Retinal pigment epithelial cell (primary cell): ENCODE data around the gene GPR84.

Experiments used
- DNase-seq: peaks from one replicate; pipeline ENCODE4 v3.0.0-alpha.2; 2010; ENCODE audit warnings: low read depth
- H3K4me3 ChIP-seq: 2 replicates; pipeline ENCODE4 v1.5.1; 2011; ENCODE audit warnings: mild to moderate bottlenecking, low read length, control low read depth, moderate library complexity
- TF ChIP-seq, protein P1 (sequence below): conservative IDR thresholded peaks from 2 replicates; pipeline ENCODE4 v1.5.1; 2011; ENCODE audit warnings: low read depth, low read length, control low read depth, inconsistent platforms

GPR84 gene

DNA sequence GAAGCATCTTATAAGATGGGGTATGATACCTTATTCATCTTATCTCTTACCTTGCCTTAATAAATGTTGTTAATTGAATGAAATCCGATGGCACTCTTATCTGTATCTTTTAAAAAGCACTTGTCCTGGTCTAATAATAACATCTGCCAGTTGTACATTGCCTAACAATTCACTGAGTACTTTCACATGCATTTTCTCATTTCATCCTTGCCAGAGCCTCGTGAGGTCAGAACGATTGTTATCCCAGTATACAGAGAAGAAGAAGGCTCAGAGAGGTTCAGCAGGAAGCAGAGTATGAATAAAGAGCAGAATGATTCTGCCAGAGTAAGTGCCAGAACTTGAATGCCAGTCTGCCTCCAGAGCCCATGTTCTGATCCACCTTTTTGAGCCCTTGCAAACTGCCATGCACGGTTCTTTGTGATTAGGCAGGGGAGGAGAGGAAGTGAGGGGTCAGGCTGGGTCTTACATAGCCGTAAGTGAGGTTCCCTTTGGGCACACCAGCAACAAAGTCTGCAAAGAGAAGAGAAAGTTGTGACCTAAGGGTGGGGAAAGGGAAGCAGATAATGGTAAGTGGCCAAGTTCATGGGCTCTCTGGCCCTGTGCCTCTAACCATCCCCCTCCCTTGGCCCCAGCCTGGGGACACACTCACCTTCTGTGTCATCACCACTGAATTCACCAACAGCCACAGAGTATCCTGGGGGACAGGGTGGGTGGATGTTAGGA, 43.1 kb upstream of the GPR84 start:
- H3K4me3 ChIP-seq, result no peak overlapping the region
- TF ChIP-seq, protein P1, sequence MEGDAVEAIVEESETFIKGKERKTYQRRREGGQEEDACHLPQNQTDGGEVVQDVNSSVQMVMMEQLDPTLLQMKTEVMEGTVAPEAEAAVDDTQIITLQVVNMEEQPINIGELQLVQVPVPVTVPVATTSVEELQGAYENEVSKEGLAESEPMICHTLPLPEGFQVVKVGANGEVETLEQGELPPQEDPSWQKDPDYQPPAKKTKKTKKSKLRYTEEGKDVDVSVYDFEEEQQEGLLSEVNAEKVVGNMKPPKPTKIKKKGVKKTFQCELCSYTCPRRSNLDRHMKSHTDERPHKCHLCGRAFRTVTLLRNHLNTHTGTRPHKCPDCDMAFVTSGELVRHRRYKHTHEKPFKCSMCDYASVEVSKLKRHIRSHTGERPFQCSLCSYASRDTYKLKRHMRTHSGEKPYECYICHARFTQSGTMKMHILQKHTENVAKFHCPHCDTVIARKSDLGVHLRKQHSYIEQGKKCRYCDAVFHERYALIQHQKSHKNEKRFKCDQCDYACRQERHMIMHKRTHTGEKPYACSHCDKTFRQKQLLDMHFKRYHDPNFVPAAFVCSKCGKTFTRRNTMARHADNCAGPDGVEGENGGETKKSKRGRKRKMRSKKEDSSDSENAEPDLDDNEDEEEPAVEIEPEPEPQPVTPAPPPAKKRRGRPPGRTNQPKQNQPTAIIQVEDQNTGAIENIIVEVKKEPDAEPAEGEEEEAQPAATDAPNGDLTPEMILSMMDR, result no peak
- no peak for DNase-seq

DNA sequence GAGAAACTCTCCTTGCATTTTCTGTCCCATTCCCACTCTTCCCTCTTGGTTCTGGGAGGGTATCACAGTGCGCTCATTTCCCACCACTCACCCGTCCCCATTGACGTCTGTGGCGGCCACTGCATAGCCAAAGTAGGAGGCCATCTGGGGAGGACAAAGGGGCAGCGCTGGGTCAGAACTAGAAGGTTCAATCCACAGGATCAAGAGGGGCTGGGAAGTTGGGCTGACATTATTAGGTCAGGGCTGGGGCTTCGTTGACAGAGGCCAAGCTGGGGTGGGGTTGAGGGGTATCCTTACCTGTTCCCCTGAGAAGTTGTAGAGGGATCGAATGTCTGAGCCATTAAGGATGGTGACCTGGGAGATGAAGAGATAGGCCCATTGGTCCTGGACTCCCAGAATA, 41.3 kb upstream of the GPR84 start:
- H3K4me3 ChIP-seq, result no peak overlapping the region
- TF ChIP-seq, protein P1, result no peak
- DNase-seq, result no peak

DNA sequence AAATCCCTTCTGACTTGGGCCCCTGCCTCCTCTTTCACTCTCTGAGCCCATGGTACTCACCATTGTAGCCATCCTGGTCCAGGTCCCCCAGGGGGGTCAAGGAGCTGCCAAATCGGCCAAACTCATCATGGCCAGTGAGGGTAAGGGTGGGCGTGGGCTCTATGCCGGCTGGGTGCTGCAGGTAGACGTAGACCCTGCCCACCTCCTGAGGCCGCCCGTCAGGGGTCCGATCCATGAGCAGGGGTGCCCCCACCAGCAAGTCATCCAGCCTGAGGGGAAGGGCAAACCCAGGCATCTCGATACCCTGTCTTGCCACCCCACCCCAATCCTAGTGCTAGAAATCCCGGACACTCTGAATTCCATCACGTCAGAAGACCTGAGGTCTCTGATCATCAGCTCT, 40.8 kb upstream of the GPR84 start:
- no peak overlapping the region for H3K4me3 ChIP-seq
- no peak for DNase-seq
- TF ChIP-seq, protein P1, result no peak

DNA sequence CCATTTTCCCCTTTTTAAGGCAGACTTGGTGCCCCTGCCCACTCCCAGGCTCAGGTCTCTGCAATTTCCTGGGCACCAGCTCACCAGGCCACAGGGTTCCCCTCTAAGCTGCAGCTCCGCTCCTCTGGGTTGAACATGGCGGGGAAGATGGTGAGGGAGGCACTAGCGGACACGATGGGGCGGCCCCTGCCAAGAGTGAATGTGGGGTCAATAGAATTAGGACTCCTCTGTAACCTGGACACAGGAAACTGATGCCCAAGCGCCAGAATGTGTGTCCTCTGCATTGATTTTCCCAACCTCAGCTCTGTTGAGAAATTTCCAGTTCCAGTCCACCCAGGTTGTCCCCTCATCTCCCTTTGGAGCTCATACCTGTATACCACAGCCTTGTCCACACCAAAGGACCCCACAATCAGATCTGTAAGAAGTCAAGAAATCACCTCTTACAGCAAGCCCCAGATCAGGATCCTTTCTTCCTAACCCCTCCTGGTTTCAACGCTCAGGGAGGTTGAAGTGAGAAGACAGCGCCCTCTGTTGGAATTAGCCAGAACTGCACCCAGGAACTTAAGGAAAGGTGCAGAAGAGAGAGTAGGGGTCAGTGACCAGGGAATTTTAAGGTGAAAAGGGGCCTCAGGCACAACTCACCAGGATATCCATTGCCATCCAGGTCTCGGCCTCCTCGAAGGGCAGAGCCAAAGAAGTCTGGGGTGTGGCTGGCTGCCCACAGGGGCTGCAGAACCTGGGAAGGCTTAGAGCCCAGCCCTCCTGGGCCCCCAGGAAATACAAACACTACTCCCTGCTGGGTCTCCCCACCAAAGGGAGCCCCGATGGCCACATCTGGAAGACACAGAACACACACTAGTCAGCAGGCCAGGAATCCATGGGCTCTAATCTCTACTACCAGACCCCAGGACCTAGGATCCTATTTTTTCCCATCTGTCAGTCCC, 40.0 kb upstream of the GPR84 start:
- DNase-seq, result no peak

DNA sequence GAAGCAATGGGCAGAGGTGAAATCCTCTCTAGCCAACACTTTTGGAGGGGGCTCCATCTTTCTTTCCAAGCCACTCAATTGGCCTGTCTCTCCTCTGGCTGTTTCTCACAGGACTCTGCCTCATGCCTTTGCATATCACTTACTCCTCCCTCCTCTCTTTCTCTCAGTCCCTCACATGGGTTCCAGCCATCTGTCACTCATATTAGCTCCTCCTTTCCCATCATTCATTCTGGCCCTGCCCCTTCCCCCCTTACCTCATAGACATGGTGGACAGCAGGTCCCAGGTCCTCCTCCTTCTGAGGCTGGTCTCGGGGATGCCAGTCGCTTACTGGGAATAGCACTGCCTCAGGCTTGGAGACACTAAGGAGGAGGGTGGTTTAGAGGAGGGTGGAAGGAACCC, 36.8 kb upstream of the GPR84 start:
- TF ChIP-seq, protein P1, result no peak
- H3K4me3 ChIP-seq, result no peak overlapping the region

More for the DNA sequence above, 40.0 kb upstream of the GPR84 start:
- H3K4me3 ChIP-seq, result no peak overlapping the region
- TF ChIP-seq, protein P1, result peak; percentile 99

DNA sequence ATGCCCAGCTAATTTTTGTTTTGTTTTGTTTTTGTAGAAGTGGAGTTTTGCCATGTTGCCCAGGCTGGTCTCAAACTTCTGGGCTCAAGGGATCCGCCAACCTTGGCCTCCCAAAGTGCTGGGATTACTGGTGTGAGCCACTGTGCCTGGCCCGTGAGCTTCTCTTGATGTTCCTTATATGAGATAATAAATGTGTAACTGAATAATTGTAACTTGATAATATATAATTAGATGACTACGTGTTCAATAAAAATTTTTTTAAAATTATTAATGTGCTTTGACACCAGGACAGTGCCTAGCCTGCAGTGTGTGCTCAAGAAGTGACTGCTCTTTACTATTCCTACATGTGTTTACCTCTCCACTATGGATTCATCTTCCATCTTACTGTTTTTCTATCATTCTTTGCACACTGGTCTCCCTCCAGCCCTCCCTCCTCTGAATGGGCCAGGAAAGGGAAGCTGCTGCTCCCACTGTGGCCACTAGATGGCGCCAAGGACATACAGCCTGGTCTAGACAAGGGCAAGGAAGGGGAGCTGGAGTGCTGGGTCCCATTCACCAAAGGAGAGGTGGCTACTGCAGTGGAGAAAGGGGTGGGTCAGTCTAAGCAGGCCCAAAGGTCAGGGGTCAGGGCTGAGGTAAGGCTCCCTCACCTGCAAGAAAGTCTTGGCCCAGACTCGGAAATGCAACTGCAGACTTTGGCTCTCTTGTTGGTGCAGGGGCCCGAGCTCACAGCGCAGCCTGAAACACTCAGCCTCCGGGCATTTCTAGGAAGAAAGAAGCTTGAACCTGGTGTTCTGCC, 34.9 kb upstream of the GPR84 start:
- no peak for DNase-seq
- TF ChIP-seq, protein P1, result peak; percentile 100
- no peak overlapping the region for H3K4me3 ChIP-seq

More for the DNA sequence above, 36.8 kb upstream of the GPR84 start:
- no peak for DNase-seq
